ENCODE data around the gene APOL2. TPM values are rescaled to one million over a fixed set of nuclear protein-coding genes. Genes with fewer than 3 reads are reported as not detected.

APOL2 gene
- total RNA-seq, 1 experiment from 2014 or later: 9.9 TPM

DNA sequence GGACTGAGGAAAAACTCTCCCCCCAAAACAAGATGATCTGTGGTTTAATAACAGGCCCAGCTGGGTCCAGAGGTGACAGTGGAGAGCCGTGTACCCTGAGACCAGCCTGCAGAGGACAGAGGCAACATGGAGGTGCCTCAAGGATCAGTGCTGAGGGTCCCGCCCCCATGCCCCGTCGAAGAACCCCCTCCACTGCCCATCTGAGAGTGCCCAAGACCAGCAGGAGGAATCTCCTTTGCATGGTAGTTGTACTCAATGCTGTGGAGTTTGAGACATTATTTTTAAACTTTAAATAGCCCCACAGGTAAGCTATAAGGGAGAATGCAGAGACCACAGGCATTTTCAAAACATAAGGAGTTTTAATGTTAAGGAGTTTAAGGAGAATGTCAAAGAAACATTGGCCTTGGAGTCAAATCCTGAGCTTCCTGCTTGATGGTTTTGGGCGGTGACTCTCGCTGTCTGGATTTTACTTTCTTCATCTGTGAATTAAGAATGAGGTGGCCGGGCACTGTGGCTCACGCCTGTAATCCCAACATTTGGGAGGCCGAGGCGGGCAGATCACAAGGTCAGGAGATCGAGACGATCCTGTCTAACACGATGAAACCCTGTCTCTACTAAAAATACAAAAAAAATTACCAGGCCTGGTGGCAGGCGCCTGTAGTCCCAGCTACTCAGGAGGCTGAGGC lies 20.4 kb upstream of the APOL2 start:
- Histone ChIP-seq H3K4me1 (ENCODE audit: control insufficient read depth in 1 of 2, insufficient read depth in 2 of 2, low read length in 2 of 2) (no peaks in the 10 kb centered on the region), H2AFZ (ENCODE audit: low read depth, low read length, poor library complexity, severe bottlenecking) (no peak overlapping the region), H3K4me3 (replicated peaks in 1 of 2; ENCODE audit: low read depth in 1 of 2, low read length in 2 of 2) (no peak overlapping the region), H4K20me1 (ENCODE audit: insufficient read depth) (no peaks in the 10 kb centered on the region), H3K9me3 (ENCODE audit: control insufficient read depth in 1 of 2, insufficient read depth in 1 of 2, low read depth in 1 of 2, low read length in 2 of 2) (no peaks in the 10 kb centered on the region), H3K27ac (ENCODE audit: low read depth, low read length) (no peak overlapping the region), H3K9ac (ENCODE audit: low read length) (no peak overlapping the region), H3K36me3 (ENCODE audit: control insufficient read depth in 1 of 2, insufficient read depth in 2 of 2, low read length in 2 of 2) (no peaks in the 10 kb centered on the region), H3K9me2 (ENCODE audit: insufficient read depth) (no peaks in the 10 kb centered on the region), H3K27me3 (ENCODE audit: insufficient read depth, low read length) (no peaks in the 10 kb centered on the region), H3K79me2 (ENCODE audit: insufficient read depth, low read length) (no peaks in the 10 kb centered on the region), H3K4me2 (ENCODE audit: low read length) (no peak overlapping the region)
- ChIA-PET CTCF (no interaction called here), POLR2A (no interaction called here), RAD21 (ENCODE audit: low non-redundant PET in 1 of 2, low total read pairs in 2 of 2, uncharacterized antibody in 2 of 2, unreplicated experiment in 2 of 2) (no interaction called here)
- TF ChIP-seq FOSL1 (IDR thresholded peaks at IDR 0.05; ENCODE audit: low read depth): no peak
- TF ChIP-seq REST (IDR thresholded peaks at IDR 0.05; ENCODE audit: low read depth): no peak
- no peak for TF ChIP-seq EZH2 (IDR thresholded peaks at IDR 0.05)
- TF ChIP-seq JUND (IDR thresholded peaks at IDR 0.05): no peak
- TF ChIP-seq POLR2A (IDR thresholded peaks at IDR 0.05; ENCODE audit: borderline replicate concordance, extremely low read depth, insufficient read depth, insufficient read length): no peak
- TF ChIP-seq CEBPB (IDR thresholded peaks at IDR 0.05; ENCODE audit: low read depth): no peak
- no peak for TF ChIP-seq MAX (IDR thresholded peaks at IDR 0.05)
- TF ChIP-seq YY1 (IDR thresholded peaks at IDR 0.05; ENCODE audit: extremely low read depth, insufficient replicate concordance, low read depth, low read length): no peak
- no peak for TF ChIP-seq ZFX (IDR thresholded peaks at IDR 0.05)
- TF ChIP-seq EZH2phosphoT487 (IDR thresholded peaks at IDR 0.05; ENCODE audit: borderline replicate concordance): no peak
- intact Hi-C loops (cut with micrococcal nuclease): no loop called here
- no peak for DNase-seq (ENCODE audit: low read depth, low spot score)
- no TSS peak for BruUV-seq (replicated peaks)
- ATAC-seq: no peak

All from HCT116 (cell line).